H1 (cell line): ENCODE data around the gene YBX2. TPM values are rescaled to one million over a fixed set of nuclear protein-coding genes. Genes with fewer than 3 reads are reported as not detected.

ENCODE experiments used
- ASH2L ChIP-seq: fragments of 200-600, 300-600 bp; sonication (generic); IDR thresholded peaks from one replicate; pipeline ENCODE4 v1.7.1; 2017; ENCODE audit warnings: low read length
- CHD1 ChIP-seq: IDR thresholded peaks from 2 replicates; pipeline ENCODE4 v1.6.1; 2012; ENCODE audit warnings: low read depth, low read length, improper control_type of control experiment
- CHD7 ChIP-seq: fragments of 300-600 bp; sonication (generic); IDR thresholded peaks from 2 replicates; pipeline ENCODE4 v1.7.1; 2012; ENCODE audit warnings: low read length, moderate library complexity, mild to moderate bottlenecking, inconsistent platforms; ENCODE audit not compliant: insufficient replicate concordance
- CREB1 ChIP-seq: IDR thresholded peaks from 2 replicates; pipeline ENCODE4 v1.6.1; 2012; ENCODE audit warnings: inconsistent platforms
- EGR1 ChIP-seq: IDR thresholded peaks from 2 replicates; pipeline ENCODE4 v1.6.1; 2011; ENCODE audit warnings: low read depth, low read length, borderline replicate concordance
- FOSL1 ChIP-seq: IDR thresholded peaks from 2 replicates; pipeline ENCODE4 v1.6.1; 2011; ENCODE audit warnings: mild to moderate bottlenecking, low read depth, low read length, moderate library complexity; ENCODE audit not compliant: insufficient read depth
- POU5F1 ChIP-seq: IDR thresholded peaks from 2 replicates; pipeline ENCODE4 v1.6.1; 2011; ENCODE audit warnings: low read depth, mild to moderate bottlenecking, low read length, moderate library complexity
- TAF7 ChIP-seq: optimal IDR thresholded peaks from 2 replicates; pipeline ENCODE3; 2011; ENCODE audit warnings: low read depth, mild to moderate bottlenecking, inconsistent platforms, low read length, moderate library complexity, borderline replicate concordance
- ZNF274 ChIP-seq: IDR thresholded peaks from 2 replicates; pipeline ENCODE4 v1.7.0; 2012; ENCODE audit warnings: low read length, borderline replicate concordance; ENCODE audit errors: extremely low read depth
- polyA plus RNA-seq, 7 experiments: library from polyadenylated mRNA; depleted of rRNA in 3 of 7; stranded (reverse) in 5 of 7; unstranded in 2 of 7; fragments of >200 nt in 5 of 7; fragments of 200-250 nt in 2 of 7; gene quantifications; 1 replicate in 5 of 7; 2 replicates in 1 of 7; 4 replicates in 1 of 7; pipeline versions ENCODE4 v1.2.1 to v1.2.3, GENCODE V29; 2011 to 2013; ENCODE audit warnings: missing spikeins in 2 of 7, mixed read lengths in 2 of 7
- total RNA-seq: library from RNA; stranded (reverse); fragmentation: NEBNext Ultra II Directional; extraction: Animal tissue kit (Norgen Biotek cat#: 25700); gene quantifications from 2 replicates; pipeline ENCODE4 v1.2.1, GENCODE V29; 2021
- TF ChIP-seq, protein P1 (sequence below): IDR thresholded peaks from 2 replicates; pipeline ENCODE4 v1.6.1; 2011; ENCODE audit warnings: low read length, improper control_type of control experiment

YBX2 gene
- total and polyA plus RNA-seq, 2 of the 8 experiments (the other 6 are each of a cell fraction or from before 2014, with no cell fraction given), result 19.2 to 30.5 TPM

- TF ChIP-seq CHD7 (no peak), EGR1 (no peak), CREB1 (no peak), ASH2L (no peak), CHD1 (no peak), POU5F1 (no peak), TAF7 (no peak), ZNF274 (no peak), FOSL1 (no peak)
- TF ChIP-seq, protein P1, sequence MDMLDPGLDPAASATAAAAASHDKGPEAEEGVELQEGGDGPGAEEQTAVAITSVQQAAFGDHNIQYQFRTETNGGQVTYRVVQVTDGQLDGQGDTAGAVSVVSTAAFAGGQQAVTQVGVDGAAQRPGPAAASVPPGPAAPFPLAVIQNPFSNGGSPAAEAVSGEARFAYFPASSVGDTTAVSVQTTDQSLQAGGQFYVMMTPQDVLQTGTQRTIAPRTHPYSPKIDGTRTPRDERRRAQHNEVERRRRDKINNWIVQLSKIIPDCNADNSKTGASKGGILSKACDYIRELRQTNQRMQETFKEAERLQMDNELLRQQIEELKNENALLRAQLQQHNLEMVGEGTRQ, result no peak
These were observed 45.7 kb upstream of the YBX2 start (continued) for GRCh38 chr17:7340179-7340578.
